ENCODE data around the gene FRMPD2.
"Not testable (repeated sequence)": the region's sequence is repeated elsewhere in the genome, so short reads cannot be mapped to it uniquely, and the experiment has no call there.

The FRMPD2 gene

GRCh38 chr10:48221031-48221430 lies 53.5 kb downstream of the FRMPD2 start:
- peaks cover 35 to 56% of the 10 kb centered on the region in 2 experiments for H3K27me3 ChIP-seq (ENCODE audit: control insufficient read depth in 1 of 2, insufficient read depth in 1 of 2, low read length in 2 of 2)
- not testable (repeated sequence) for H3K9me3 ChIP-seq (ENCODE audit: control insufficient read depth, low read length); H3K27ac ChIP-seq (ENCODE audit: low read length, poor library complexity, severe bottlenecking); H3K9ac ChIP-seq (ENCODE audit: low read length); H3K4me3 ChIP-seq (ENCODE audit: insufficient read depth in 1 of 2, low read depth in 1 of 2, low read length in 2 of 2); H3K18ac ChIP-seq (ENCODE audit: low read depth in 1 of 2, low read length in 2 of 2); H3K4ac ChIP-seq (ENCODE audit: low read depth in 1 of 2, low read length in 2 of 2); H4K8ac ChIP-seq (ENCODE audit: low read length); H3K4me2 ChIP-seq (ENCODE audit: low read length, poor library complexity, severe bottlenecking); H2BK120ac ChIP-seq (ENCODE audit: low read depth, low read length); H2BK15ac ChIP-seq (ENCODE audit: low read depth, poor library complexity, severe bottlenecking); H3K79me1 ChIP-seq (replicated peaks; ENCODE audit: low read length, poor library complexity, severe bottlenecking); H3K14ac ChIP-seq (ENCODE audit: low read length in 2 of 2); H3K36me3 ChIP-seq (ENCODE audit: control insufficient read depth in 1 of 2, insufficient read depth in 2 of 2, low read depth in 1 of 2, low read length in 2 of 2); H2AK5ac ChIP-seq (ENCODE audit: low read length, severe bottlenecking); H2AFZ ChIP-seq (ENCODE audit: low read depth, low read length); DNase-seq; H2BK12ac ChIP-seq (ENCODE audit: low read length in 2 of 2); H3K4me1 ChIP-seq (ENCODE audit: control insufficient read depth, insufficient read depth, low read depth, low read length); H4K91ac ChIP-seq (ENCODE audit: low read length); H2BK5ac ChIP-seq (ENCODE audit: low read depth, low read length, poor library complexity, severe bottlenecking); H3K23ac ChIP-seq (ENCODE audit: low read length in 2 of 2)
- 92% methylated on average over 2 of the region's 3 CpGs for WGBS

DNA sequence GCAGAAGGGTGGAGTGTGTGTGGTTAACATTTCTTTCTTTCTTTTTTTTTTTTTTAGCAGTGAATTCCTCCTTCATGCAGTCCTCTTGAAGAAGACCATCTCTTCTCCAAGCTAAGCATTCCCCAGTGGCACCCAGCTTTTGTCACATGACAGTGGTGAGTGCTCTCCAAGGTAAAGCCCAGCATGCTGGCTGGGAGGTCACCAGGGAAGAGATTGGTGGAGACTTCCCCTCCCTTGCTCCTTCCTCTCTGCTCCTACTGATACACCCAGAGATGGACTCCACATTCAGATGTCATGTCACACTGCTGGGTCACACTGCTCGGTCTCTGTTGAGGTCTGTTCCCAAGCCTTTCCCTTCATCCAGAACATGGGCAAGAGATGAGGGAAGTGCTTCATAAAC lies 55.3 kb downstream of the FRMPD2 start:
- Histone ChIP-seq H2BK15ac (ENCODE audit: low read depth, poor library complexity, severe bottlenecking) (no peak overlapping the region), H2BK12ac (ENCODE audit: low read length in 2 of 2) (no peak overlapping the region), H2BK5ac (ENCODE audit: low read depth, low read length, poor library complexity, severe bottlenecking) (no peak overlapping the region), H3K18ac (ENCODE audit: low read depth in 1 of 2, low read length in 2 of 2) (no peak overlapping the region), H3K4ac (ENCODE audit: low read depth in 1 of 2, low read length in 2 of 2) (no peak overlapping the region), H3K79me1 (replicated peaks; ENCODE audit: low read length, poor library complexity, severe bottlenecking) (no peaks in the 10 kb centered on the region), H3K4me2 (ENCODE audit: low read length, poor library complexity, severe bottlenecking) (no peak overlapping the region), H2AFZ (ENCODE audit: low read depth, low read length) (no peak overlapping the region), H3K9ac (ENCODE audit: low read length) (no peak overlapping the region), H3K4me1 (ENCODE audit: control insufficient read depth, insufficient read depth, low read depth, low read length) (no peaks in the 10 kb centered on the region), H3K23ac (ENCODE audit: low read length in 2 of 2) (no peak overlapping the region), H3K14ac (ENCODE audit: low read length in 2 of 2) (no peak overlapping the region), H4K8ac (ENCODE audit: low read length) (no peak overlapping the region), H3K36me3 (ENCODE audit: control insufficient read depth in 1 of 2, insufficient read depth in 2 of 2, low read depth in 1 of 2, low read length in 2 of 2) (no peaks in the 10 kb centered on the region), H3K27ac (ENCODE audit: low read length, poor library complexity, severe bottlenecking) (no peak overlapping the region), H3K4me3 (ENCODE audit: insufficient read depth in 1 of 2, low read depth in 1 of 2, low read length in 2 of 2) (no peak overlapping the region), H3K27me3 (ENCODE audit: control insufficient read depth in 1 of 2, insufficient read depth in 1 of 2, low read length in 2 of 2) (peaks cover 26 to 53% of the 10 kb centered on the region in 2 experiments), H2BK120ac (ENCODE audit: low read depth, low read length) (no peak overlapping the region), H2AK5ac (ENCODE audit: low read length, severe bottlenecking) (no peak overlapping the region), H3K9me3 (ENCODE audit: control insufficient read depth, low read length) (peaks cover 4% of the 10 kb centered on the region), H4K91ac (ENCODE audit: low read length) (no peak overlapping the region)
- 81% methylated on average over 1 of the region's 1 CpG for WGBS
- no peak for DNase-seq

- DNase-seq, result no peak
- H3K9me3 ChIP-seq (ENCODE audit: control insufficient read depth, low read length), result peaks cover 4% of the 10 kb centered on the region
- WGBS, result 100% methylated on average over 1 of the region's 1 CpG
These were observed 57.8 kb downstream of the FRMPD2 start for GRCh38 chr10:48216744-48217143.

GRCh38 chr10:48216204-48216505 lies 58.3 kb downstream of the FRMPD2 start:
- no peak overlapping the region for H3K18ac ChIP-seq (ENCODE audit: low read depth in 1 of 2, low read length in 2 of 2)
- H3K4me2 ChIP-seq (ENCODE audit: low read length, poor library complexity, severe bottlenecking), result no peak overlapping the region
- H3K79me1 ChIP-seq (replicated peaks; ENCODE audit: low read length, poor library complexity, severe bottlenecking), result no peaks in the 10 kb centered on the region
- no peak overlapping the region for H2BK15ac ChIP-seq (ENCODE audit: low read depth, poor library complexity, severe bottlenecking)
- no peak overlapping the region for H4K8ac ChIP-seq (ENCODE audit: low read length)
- no peak overlapping the region for H3K9ac ChIP-seq (ENCODE audit: low read length)
- H3K36me3 ChIP-seq (ENCODE audit: control insufficient read depth in 1 of 2, insufficient read depth in 2 of 2, low read depth in 1 of 2, low read length in 2 of 2), result no peaks in the 10 kb centered on the region
- H3K14ac ChIP-seq (ENCODE audit: low read length in 2 of 2), result no peak overlapping the region
- H3K4ac ChIP-seq (ENCODE audit: low read depth in 1 of 2, low read length in 2 of 2), result no peak overlapping the region
- no peak overlapping the region for H2BK120ac ChIP-seq (ENCODE audit: low read depth, low read length)
- no peak overlapping the region for H2BK12ac ChIP-seq (ENCODE audit: low read length in 2 of 2)
- peaks cover 34 to 59% of the 10 kb centered on the region in 2 experiments for H3K27me3 ChIP-seq (ENCODE audit: control insufficient read depth in 1 of 2, insufficient read depth in 1 of 2, low read length in 2 of 2)
- no peak overlapping the region for H3K23ac ChIP-seq (ENCODE audit: low read length in 2 of 2)
- no peak overlapping the region for H3K4me3 ChIP-seq (ENCODE audit: insufficient read depth in 1 of 2, low read depth in 1 of 2, low read length in 2 of 2)
- peaks cover 4% of the 10 kb centered on the region for H3K9me3 ChIP-seq (ENCODE audit: control insufficient read depth, low read length)
- H3K4me1 ChIP-seq (ENCODE audit: control insufficient read depth, insufficient read depth, low read depth, low read length), result no peaks in the 10 kb centered on the region
- no peak overlapping the region for H3K27ac ChIP-seq (ENCODE audit: low read length, poor library complexity, severe bottlenecking)
- H2AK5ac ChIP-seq (ENCODE audit: low read length, severe bottlenecking), result no peak overlapping the region
- no peak overlapping the region for H2AFZ ChIP-seq (ENCODE audit: low read depth, low read length)
- H4K91ac ChIP-seq (ENCODE audit: low read length), result no peak overlapping the region
- DNase-seq, result no peak
- no peak overlapping the region for H2BK5ac ChIP-seq (ENCODE audit: low read depth, low read length, poor library complexity, severe bottlenecking)

More at GRCh38 chr10:48216744-48217143, 57.8 kb downstream of the FRMPD2 start:
- no peak overlapping the region for H4K8ac ChIP-seq (ENCODE audit: low read length)
- peaks cover 30 to 55% of the 10 kb centered on the region in 2 experiments for H3K27me3 ChIP-seq (ENCODE audit: control insufficient read depth in 1 of 2, insufficient read depth in 1 of 2, low read length in 2 of 2)
- no peak overlapping the region for H2AK5ac ChIP-seq (ENCODE audit: low read length, severe bottlenecking)
- H3K9ac ChIP-seq (ENCODE audit: low read length), result no peak overlapping the region
- H3K36me3 ChIP-seq (ENCODE audit: control insufficient read depth in 1 of 2, insufficient read depth in 2 of 2, low read depth in 1 of 2, low read length in 2 of 2), result no peaks in the 10 kb centered on the region
- H2AFZ ChIP-seq (ENCODE audit: low read depth, low read length), result no peak overlapping the region
- no peak overlapping the region for H2BK120ac ChIP-seq (ENCODE audit: low read depth, low read length)
- no peak overlapping the region for H2BK15ac ChIP-seq (ENCODE audit: low read depth, poor library complexity, severe bottlenecking)
- H3K14ac ChIP-seq (ENCODE audit: low read length in 2 of 2), result no peak overlapping the region
- no peaks in the 10 kb centered on the region for H3K79me1 ChIP-seq (replicated peaks; ENCODE audit: low read length, poor library complexity, severe bottlenecking)
- no peak overlapping the region for H3K4ac ChIP-seq (ENCODE audit: low read depth in 1 of 2, low read length in 2 of 2)
- H2BK12ac ChIP-seq (ENCODE audit: low read length in 2 of 2), result no peak overlapping the region
- no peak overlapping the region for H2BK5ac ChIP-seq (ENCODE audit: low read depth, low read length, poor library complexity, severe bottlenecking)
- H3K4me3 ChIP-seq (ENCODE audit: insufficient read depth in 1 of 2, low read depth in 1 of 2, low read length in 2 of 2), result no peak overlapping the region
- H3K27ac ChIP-seq (ENCODE audit: low read length, poor library complexity, severe bottlenecking), result no peak overlapping the region
- no peak overlapping the region for H3K18ac ChIP-seq (ENCODE audit: low read depth in 1 of 2, low read length in 2 of 2)
- no peak overlapping the region for H4K91ac ChIP-seq (ENCODE audit: low read length)
- H3K4me1 ChIP-seq (ENCODE audit: control insufficient read depth, insufficient read depth, low read depth, low read length), result no peaks in the 10 kb centered on the region
- H3K4me2 ChIP-seq (ENCODE audit: low read length, poor library complexity, severe bottlenecking), result no peak overlapping the region
- H3K23ac ChIP-seq (ENCODE audit: low read length in 2 of 2), result no peak overlapping the region
